ENCODE results near the gene GRM1.

Gene GRM1

GRCh38 chr6:146336191-146336590 is 307.3 kb downstream of the GRM1 start:
- no peak for DNase-seq

- DNase-seq = peak; percentile 53
Measured at GRCh38 chr6:146337376-146337775, 308.5 kb downstream of the GRM1 start.

DNA sequence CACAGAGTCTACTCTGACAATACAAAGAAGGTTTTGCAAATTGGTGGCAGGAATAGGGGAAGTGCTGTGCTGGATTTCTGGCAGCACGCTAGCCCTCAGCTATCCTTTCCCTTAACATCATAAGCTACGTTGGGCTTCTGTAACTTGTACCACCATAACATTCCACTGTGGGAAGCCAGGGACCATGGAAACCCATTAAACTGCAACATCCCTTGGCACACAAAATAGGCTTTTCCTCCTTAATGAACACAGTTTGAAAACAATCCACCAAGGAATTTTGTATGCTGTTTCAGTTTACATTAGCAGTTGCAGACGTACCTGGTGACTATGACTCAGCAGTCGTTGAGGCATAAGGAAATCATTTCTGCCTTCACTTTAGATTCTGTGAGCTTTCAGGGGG is 310.9 kb downstream of the GRM1 start:
- no peak for DNase-seq

DNA sequence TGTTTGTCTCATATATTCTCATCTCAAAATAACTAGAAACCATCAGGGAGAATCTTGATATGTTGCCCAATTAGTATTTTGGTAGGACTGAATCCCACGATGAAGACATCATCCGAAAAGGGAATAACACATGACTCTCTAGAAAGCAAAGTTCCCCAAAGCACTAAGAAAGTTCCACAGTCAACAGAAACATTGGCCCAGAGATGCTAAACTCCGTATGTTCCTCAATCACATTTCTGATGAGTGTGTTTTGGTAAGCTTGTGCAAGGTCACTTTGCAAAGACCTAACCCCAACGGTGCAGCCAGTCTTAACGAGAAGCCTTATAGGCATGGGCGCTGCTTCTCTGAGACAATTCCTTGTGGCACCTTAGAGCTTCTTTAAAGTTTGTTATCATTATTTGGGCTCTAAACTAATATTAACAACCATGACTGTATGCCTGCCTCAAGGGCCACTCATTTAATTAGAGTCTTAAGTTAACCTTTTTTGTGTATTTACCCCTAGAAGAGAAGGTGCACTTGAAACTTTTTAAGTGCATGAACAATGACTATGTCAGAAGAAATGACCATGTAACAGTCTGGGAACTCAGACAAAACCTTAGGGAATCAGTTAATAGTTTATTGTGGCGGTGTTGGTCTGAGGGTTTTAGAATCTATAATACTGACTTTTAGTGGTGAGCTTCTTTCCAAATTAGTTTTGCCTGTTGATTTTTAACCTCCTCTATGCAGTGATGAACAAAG is 312.8 kb downstream of the GRM1 start:
- DNase-seq = no peak

DNA sequence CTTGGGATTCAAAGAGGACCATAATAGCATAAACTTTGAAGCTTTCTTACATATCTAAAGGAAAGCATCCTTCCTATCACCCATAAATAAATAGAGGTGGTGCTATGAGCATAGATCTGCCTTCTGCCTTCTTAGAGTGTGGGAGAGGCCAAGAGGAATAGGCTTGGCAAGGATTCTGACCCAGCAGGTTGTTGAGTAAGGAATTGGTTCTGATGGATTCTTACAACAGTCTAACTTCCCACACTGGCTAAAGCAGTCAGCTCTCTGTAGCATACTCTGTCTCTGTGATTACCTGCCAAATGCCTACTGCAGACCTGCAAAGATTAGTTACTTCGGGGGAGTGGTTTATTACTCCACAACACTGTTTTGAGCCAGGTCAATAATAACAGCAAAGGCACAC is 316.7 kb downstream of the GRM1 start:
- DNase-seq = no peak

- no peak for DNase-seq
Measured at GRCh38 chr6:146347090-146347489, 318.2 kb downstream of the GRM1 start.

- DNase-seq = no peak
Measured at GRCh38 chr6:146347690-146348089, 318.8 kb downstream of the GRM1 start.

DNA sequence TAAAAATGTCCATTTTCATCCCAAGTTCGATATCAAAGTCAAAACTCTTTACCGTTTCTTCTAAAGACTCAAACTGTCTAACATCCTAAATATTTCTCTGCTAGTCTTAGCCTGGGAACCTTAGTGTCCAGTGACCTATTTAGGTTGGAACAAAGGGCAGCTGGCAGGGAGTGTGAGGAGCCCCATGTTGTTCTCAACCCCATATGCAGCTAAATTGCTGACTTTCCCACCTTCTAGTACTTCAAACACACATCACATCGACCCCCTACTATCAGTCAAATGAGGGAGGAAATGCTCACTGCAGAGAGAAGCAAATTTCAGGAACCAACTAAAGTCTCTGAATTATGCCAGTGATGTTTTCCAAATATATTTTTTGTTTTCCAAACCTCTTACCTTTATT is 322.2 kb downstream of the GRM1 start:
- DNase-seq = no peak

GRCh38 chr6:146352163-146352562 is 323.3 kb downstream of the GRM1 start:
- no peak for DNase-seq

- no peak for DNase-seq
Measured at GRCh38 chr6:146354451-146354850, 325.6 kb downstream of the GRM1 start.

DNA sequence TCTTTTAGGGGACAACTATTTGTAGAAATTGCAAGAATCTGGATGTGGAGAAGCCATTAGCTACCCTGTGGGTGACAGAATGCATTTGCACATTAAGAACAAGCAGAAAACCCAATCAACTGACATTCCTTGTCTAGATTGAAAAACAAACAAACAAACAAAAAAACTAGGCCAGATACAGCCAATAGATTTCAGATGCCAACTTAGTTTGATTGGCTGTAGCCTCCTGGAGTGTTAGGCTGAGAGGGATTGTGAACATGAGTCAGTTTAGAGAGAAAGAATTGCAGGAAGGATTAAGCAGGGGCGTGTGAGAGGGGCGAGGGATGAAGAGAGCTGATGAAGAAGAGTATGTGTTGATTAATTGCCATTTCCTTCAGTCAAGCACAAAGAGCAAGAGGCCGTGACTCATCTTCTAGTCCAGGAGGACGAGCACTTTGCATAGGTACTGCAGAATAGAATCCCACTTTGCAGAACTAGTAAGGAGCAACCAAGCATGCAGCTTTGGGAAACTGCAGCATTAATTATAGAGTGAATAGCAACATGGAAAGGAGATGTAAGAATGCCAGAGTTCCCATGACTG is 326.7 kb downstream of the GRM1 start:
- no peak for DNase-seq

DNA sequence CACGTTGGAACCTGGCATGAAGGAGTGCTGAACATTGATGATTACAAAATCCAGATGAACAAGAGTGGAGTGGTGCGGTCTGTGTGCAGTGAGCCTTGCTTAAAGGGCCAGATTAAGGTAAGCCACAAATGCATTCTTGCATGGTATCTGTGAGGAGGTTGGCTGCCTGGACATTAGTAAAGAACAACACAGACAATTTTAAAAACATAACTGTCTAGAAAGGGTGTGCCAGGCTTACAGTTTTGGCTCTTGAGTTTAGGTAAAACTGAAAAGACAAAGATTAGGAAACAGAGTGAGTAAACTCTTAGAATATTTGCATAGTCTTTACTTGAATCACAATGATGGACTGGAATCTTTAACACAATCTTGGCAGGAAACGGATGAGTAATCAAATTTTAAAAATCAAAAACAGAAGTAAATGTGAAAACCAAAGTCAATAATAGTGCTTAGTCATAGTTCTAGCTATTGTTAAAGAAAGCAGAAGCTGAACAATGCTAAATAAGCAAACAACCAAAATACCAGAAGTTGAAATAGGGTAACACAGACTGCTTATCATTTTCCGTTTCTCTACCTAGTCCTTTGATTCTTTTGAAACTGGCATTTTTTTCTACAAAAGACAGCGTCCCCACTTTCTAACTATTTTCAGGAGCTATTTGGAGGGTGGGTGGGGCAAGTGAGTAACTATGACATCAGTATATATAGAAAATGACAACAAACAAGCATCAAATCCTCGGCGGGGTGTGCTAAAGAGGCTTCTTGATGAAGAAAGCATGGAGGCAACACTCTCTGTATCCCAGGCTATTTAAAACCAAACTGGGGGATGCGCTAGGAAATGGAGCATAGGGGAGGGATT is 328.9 kb downstream of the GRM1 start:
- no peak for DNase-seq

DNA sequence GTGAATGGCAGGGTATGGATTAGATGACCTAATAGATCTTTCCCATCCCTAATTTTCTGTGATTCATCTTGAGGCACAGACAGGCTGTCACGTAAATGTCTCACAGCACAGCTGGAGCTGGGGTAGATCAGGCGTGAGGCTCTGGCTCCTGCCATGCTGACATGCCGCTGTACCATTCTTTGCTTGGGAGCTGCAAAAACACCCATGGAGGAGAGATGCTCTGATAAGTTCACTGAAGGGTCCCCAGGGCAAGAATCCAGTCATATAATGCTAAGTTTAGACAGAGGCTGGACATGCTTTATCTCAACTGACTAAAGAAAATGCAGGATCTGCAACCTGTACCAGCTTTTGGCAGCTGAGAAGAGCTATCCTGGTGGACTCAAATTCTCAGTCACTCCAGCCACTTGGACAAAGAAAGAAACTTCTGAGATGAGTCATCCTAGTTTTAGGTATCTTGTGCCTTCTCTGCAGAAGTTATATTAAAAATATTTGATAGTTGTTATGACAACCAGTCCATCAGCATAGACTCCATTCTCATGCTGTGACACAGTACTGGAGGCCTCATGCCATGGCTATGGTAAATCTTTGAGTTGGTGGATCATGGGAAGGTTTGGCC is 329.7 kb downstream of the GRM1 start:
- DNase-seq = no peak

- no peak for DNase-seq
Measured at GRCh38 chr6:146359131-146359530, 330.3 kb downstream of the GRM1 start.

DNA sequence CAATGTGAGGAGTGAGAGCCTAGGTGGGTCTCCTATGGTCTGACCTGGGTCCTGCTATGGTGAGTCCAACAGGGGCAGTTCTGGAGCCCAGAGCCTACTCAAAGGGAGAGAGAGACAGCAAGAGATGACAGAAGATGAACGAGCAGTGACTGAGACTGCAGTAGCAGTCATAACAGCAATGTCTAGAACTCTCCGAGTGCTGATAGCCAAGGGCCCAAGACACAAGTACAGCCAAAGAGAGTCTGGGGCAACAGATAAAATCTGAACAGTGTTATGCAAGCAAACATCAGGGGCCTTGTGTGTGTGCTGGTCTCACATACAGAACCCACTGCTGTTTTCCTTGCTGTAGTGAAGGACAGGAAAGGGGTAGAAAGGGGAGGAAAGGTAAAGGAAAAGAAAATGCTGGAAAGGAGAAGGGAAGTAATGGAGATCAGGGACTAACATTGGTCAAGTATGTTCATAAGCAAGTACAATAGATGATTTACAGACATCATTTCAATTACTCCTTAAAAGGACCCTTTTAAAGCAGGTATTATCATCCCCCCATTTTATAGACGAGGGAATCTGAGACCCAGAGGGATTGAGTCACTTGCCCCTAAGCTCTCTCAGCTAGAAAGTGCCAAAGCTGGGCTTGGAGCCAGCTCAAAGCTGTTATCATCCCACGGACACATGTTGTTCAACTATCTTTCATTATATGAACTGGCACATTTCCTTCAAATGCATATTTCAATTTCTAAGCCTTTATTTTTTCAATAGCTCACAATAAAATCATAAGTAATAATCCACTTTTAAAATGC is 332.5 kb downstream of the GRM1 start:
- DNase-seq = no peak

GRCh38 chr6:146363838-146364607 is 335.2 kb downstream of the GRM1 start:
- DNase-seq = no peak

- DNase-seq = no peak
Measured at GRCh38 chr6:146364816-146365594, 336.1 kb downstream of the GRM1 start.

DNA sequence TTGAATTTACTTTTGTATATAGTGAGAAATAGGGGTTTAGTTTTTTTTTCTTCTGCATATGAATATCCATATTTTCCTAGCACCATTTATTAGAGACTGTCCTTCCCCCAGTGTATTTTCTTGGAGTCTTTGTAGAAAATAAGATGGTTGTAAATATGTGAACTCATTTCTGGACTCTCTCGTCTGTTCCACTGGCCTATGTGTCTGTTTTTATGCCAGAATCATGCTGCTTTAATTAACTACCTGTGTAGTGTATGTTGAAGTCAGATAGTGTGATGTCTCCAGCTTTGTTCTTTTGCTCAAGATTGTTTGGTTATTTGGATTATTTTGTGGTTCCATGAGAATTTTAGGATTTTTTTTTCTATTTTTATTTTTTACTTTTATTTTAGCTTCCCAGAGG is 338.2 kb downstream of the GRM1 start:
- DNase-seq = no peak

GRCh38 chr6:146369866-146370265 is 341.0 kb downstream of the GRM1 start:
- DNase-seq = no peak

GRCh38 chr6:146381486-146381885 is 352.6 kb downstream of the GRM1 start:
- DNase-seq = no peak

All from right forelimb (tissue), 1 donor.